ENCODE results near the gene TYMP.
"Not testable (repeated sequence)": the region's sequence is repeated elsewhere in the genome, so short reads cannot be mapped to it uniquely, and the experiment has no call there.

TYMP gene

DNA sequence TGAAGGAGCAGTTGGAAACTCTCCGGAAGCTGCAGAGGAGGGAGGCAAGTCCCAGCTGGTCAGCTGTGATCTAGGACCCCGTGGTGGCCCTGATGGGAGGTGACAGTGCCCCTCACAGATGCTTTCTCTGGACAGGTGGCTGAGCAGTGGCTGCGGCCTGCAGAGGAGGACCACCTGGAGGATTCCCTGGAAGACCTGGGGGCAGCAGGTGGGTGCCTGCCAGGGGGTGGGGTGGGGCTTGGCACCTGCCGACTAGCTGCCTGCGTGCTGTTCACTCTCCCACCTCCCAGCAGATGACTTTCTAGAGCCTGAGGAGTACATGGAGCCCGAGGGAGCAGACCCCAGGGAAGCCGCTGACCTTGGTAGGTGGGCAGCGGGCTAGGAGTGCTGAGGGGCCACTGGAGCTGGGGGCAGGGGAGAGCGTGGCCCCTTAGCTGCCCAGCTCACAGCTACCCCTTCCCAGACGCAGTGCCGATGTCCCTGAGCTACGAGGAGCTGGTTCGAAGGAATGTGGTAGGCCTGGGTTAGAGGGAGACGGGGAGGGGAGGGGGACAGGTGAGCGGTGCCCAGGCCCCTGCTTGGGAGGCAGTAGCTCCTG is 7.5 kb downstream of the TYMP start:
- no peak overlapping the region for H3K4me3 ChIP-seq (ENCODE audit: low read depth, low read length)
- no peaks in the 10 kb centered on the region for H3K27me3 ChIP-seq (replicated peaks)
- TF ChIP-seq, protein P1, sequence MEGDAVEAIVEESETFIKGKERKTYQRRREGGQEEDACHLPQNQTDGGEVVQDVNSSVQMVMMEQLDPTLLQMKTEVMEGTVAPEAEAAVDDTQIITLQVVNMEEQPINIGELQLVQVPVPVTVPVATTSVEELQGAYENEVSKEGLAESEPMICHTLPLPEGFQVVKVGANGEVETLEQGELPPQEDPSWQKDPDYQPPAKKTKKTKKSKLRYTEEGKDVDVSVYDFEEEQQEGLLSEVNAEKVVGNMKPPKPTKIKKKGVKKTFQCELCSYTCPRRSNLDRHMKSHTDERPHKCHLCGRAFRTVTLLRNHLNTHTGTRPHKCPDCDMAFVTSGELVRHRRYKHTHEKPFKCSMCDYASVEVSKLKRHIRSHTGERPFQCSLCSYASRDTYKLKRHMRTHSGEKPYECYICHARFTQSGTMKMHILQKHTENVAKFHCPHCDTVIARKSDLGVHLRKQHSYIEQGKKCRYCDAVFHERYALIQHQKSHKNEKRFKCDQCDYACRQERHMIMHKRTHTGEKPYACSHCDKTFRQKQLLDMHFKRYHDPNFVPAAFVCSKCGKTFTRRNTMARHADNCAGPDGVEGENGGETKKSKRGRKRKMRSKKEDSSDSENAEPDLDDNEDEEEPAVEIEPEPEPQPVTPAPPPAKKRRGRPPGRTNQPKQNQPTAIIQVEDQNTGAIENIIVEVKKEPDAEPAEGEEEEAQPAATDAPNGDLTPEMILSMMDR (IDR thresholded peaks at IDR 0.05; ENCODE audit: low read depth, low read length, missing control alignments): no peak
- no peak overlapping the region for H3K27ac ChIP-seq
- H3K36me3 ChIP-seq (replicated peaks): peaks cover 21% of the 10 kb centered on the region
- DNase-seq: no peak
- in situ Hi-C loops (cut with HindIII; ENCODE audit: low pct_ligation_motif_present, low sequenced_read_pairs): no loop called here

DNA sequence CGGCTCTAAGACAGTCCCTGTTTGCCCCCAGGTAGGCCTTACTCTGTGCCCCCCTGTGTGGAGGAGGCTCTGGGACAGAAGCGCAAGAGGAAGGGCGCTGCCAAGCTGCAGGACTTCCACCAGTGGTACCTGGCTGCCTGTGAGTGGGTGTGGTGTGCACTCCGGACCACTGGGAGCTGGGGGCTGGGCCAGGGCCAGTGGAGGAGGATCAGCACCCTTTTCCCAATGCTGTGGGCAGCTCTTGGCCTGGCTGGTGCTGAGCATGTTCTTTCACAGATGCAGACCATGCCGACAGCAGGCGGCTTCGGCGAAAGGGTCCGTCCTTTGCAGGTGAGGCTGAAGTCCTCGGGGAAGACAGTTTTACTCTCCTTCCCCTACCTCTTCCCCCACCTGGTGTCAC is 8.1 kb downstream of the TYMP start:
- Histone ChIP-seq H3K36me3 (replicated peaks) (peaks cover 21% of the 10 kb centered on the region), H3K4me3 (ENCODE audit: low read depth, low read length) (no peak overlapping the region), H3K27ac (no peak overlapping the region), H3K27me3 (replicated peaks) (no peaks in the 10 kb centered on the region)
- no peak for DNase-seq
- TF ChIP-seq, protein P1 (IDR thresholded peaks at IDR 0.05; ENCODE audit: low read depth, low read length, missing control alignments): no peak
- in situ Hi-C loops (cut with HindIII; ENCODE audit: low pct_ligation_motif_present, low sequenced_read_pairs): no loop called here

DNA sequence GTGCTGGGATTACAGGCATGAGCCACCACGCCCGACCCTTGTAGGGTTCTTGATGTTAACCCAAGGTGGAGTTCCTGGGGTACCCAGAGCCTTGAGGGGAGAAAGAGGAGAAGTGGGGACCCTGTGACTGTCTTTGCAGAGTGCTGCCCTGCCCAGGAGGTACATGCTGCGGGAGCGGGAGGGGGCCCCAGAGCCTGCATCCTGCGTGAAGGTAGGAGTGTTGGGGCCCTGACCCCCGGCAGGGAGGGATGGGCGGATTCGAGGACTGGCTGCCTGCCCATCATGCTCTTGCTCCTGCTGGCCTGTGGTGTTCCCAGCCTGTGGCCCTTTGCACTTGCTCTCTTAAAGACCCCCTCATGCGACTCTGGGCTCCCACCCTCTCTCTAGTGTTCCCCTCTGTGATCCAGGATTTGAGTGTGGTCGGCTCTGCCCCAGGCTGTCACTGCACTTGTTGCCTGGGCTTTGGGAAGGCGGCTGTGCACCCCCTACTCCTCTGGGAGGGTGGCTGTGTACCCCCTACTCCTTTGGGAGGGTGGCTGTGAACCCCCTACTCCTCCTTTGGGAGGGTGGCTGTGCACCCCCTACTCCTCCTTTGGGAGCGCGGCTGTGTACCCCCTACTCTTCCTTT is 8.9 kb downstream of the TYMP start:
- TF ChIP-seq, protein P1 (IDR thresholded peaks at IDR 0.05; ENCODE audit: low read depth, low read length, missing control alignments): no peak
- no peak overlapping the region for H3K27ac ChIP-seq
- in situ Hi-C loops (cut with HindIII; ENCODE audit: low pct_ligation_motif_present, low sequenced_read_pairs): no loop called here
- DNase-seq: no peak
- H3K4me3 ChIP-seq (ENCODE audit: low read depth, low read length): no peak overlapping the region
- no peaks in the 10 kb centered on the region for H3K27me3 ChIP-seq (replicated peaks)
- H3K36me3 ChIP-seq (replicated peaks): peaks cover 21% of the 10 kb centered on the region

DNA sequence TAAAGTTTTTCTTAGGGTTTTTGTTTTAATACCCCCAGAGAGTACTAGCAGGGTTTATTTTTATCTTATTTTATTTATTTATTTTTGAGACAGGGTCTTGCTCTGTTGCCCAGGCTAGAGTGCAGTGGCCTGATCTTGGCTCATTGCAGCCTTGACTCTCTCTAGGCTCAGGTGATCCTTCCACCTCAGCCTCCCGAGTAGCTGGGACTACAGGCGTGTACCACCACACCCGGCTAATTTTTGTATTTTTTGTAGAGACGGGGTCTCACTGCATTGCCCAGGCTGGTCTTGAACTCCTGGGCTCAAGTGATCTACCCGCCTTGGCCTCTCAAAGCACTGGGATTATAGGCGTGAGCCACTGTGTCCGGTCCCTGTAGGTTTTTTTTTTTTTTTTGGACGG is 9.6 kb downstream of the TYMP start:
- H3K4me3 ChIP-seq (ENCODE audit: low read depth, low read length); in situ Hi-C loops (cut with HindIII; ENCODE audit: low pct_ligation_motif_present, low sequenced_read_pairs); H3K27me3 ChIP-seq (replicated peaks); DNase-seq; H3K27ac ChIP-seq: not testable (repeated sequence)
- peaks cover 21% of the 10 kb centered on the region for H3K36me3 ChIP-seq (replicated peaks)

DNA sequence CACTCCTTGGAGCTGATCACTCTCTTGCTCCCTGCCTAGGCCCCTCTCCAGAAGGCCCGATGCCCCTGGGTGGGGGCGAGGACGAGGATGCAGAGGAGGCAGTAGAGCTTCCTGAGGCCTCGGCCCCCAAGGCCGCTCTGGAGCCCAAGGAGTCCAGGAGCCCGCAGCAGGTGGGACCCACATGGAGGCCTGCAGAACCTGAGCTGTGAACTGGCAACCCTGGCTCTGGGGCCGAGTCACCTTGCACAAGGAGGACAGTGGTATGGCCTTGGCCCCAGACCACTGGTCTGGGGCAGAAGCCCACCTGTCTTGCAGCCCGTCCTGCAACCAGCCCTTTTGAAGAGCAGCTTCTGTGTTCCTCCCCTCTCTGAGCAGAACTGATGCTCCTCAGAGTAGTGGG is 10.7 kb downstream of the TYMP start:
- H3K27ac ChIP-seq: no peak overlapping the region
- TF ChIP-seq, protein P1 (IDR thresholded peaks at IDR 0.05; ENCODE audit: low read depth, low read length, missing control alignments): no peak
- H3K4me3 ChIP-seq (ENCODE audit: low read depth, low read length): no peak overlapping the region
- peaks cover 21% of the 10 kb centered on the region for H3K36me3 ChIP-seq (replicated peaks)
- no peaks in the 10 kb centered on the region for H3K27me3 ChIP-seq (replicated peaks)
- no peak for DNase-seq
- in situ Hi-C loops (cut with HindIII; ENCODE audit: low pct_ligation_motif_present, low sequenced_read_pairs): no loop called here

DNA sequence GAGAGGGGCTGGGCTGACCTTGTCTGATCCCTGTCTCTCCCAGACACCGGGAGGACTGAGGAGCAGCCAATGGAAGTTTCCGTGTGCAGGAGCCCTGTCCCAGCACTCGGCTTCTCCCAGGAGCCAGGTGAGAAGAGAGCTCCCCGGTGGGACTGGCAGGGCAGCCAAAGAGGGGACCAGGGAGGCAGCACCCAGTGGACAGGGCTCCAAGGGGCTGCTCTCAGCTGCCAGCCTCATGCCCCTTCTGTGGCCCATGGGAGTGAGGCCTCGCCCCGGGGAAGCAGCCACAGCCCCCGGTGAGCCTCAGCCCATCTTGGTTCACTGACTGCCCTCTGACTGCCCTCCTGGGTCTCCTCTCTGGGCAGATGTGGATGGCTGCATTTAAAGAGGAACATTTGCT is 11.2 kb downstream of the TYMP start:
- in situ Hi-C loops (cut with HindIII; ENCODE audit: low pct_ligation_motif_present, low sequenced_read_pairs): no loop called here
- Histone ChIP-seq H3K27ac (no peak overlapping the region), H3K4me3 (ENCODE audit: low read depth, low read length) (no peak overlapping the region), H3K36me3 (replicated peaks) (peaks cover 18% of the 10 kb centered on the region), H3K27me3 (replicated peaks) (no peaks in the 10 kb centered on the region)
- TF ChIP-seq, protein P1 (IDR thresholded peaks at IDR 0.05; ENCODE audit: low read depth, low read length, missing control alignments): no peak
- no peak for DNase-seq
